Fibroblast of skin of left quadriceps (primary cell): Measurements from ENCODE around the gene SLC13A2.
"Not testable (repeated sequence)": the region's sequence is repeated elsewhere in the genome, so short reads cannot be mapped to it uniquely, and the experiment has no call there.

Experiments
- DNase-seq, 2 experiments: peaks; one replicate each; pipeline ENCODE4 v3.0.0-alpha.2; 2013; ENCODE audit warnings: low read depth in 2 of 2

Gene SLC13A2

GRCh38 chr17:28514561-28515002, 41.1 kb downstream of the SLC13A2 start:
- no peak for DNase-seq

- DNase-seq = no peak
Observed at GRCh38 chr17:28515518-28515917, 42.1 kb downstream of the SLC13A2 start.

- no peak for DNase-seq
Observed at GRCh38 chr17:28518132-28518531, 44.7 kb downstream of the SLC13A2 start.

GRCh38 chr17:28518578-28518977, 45.1 kb downstream of the SLC13A2 start:
- DNase-seq = no peak

GRCh38 chr17:28519236-28519635, 45.8 kb downstream of the SLC13A2 start:
- DNase-seq = no peak

GRCh38 chr17:28520687-28521086, 47.2 kb downstream of the SLC13A2 start:
- DNase-seq = no peak

GRCh38 chr17:28521311-28522085, 48.1 kb downstream of the SLC13A2 start:
- DNase-seq = no peak

GRCh38 chr17:28522281-28522680, 48.8 kb downstream of the SLC13A2 start:
- not testable (repeated sequence) for DNase-seq

- DNase-seq = no peak
Observed at GRCh38 chr17:28523186-28523585, 49.7 kb downstream of the SLC13A2 start.

- DNase-seq = no peak
Observed at GRCh38 chr17:28523876-28524275, 50.4 kb downstream of the SLC13A2 start.

- DNase-seq = peak in 1 of 2 experiments; percentile 3
Observed at GRCh38 chr17:28524476-28525424, 51.3 kb downstream of the SLC13A2 start.

GRCh38 chr17:28526381-28526780, 52.9 kb downstream of the SLC13A2 start:
- no peak for DNase-seq

GRCh38 chr17:28527181-28527681, 53.8 kb downstream of the SLC13A2 start:
- DNase-seq = no peak

GRCh38 chr17:28527859-28528258, 54.4 kb downstream of the SLC13A2 start:
- DNase-seq = no peak

- DNase-seq = no peak
Observed at GRCh38 chr17:28528327-28529012, 55.0 kb downstream of the SLC13A2 start.

- no peak for DNase-seq
Observed at GRCh38 chr17:28529013-28529400, 55.6 kb downstream of the SLC13A2 start.

- DNase-seq = no peak
Observed at GRCh38 chr17:28530250-28530649, 56.8 kb downstream of the SLC13A2 start.

GRCh38 chr17:28530926-28531325, 57.5 kb downstream of the SLC13A2 start:
- DNase-seq = no peak

GRCh38 chr17:28532050-28532960, 58.9 kb downstream of the SLC13A2 start:
- DNase-seq = no peak

GRCh38 chr17:28533091-28533807, 59.8 kb downstream of the SLC13A2 start:
- DNase-seq = no peak
